Measurements from ENCODE around the gene LCT.
A peak's percentile ranks its signal among the peaks of the same experiment; 100 is the strongest.
"Not testable (repeated sequence)": the region's sequence is repeated elsewhere in the genome, so short reads cannot be mapped to it uniquely, and the experiment has no call there.

The LCT gene

GRCh38 chr2:135831180-135831812, 5.7 kb downstream of the LCT start:
- DNase-seq, result no peak

- DNase-seq, result peak; percentile 91
These were observed 7.4 kb downstream of the LCT start for GRCh38 chr2:135829378-135830135.

- DNase-seq, result no peak
These were observed 10.4 kb downstream of the LCT start for GRCh38 chr2:135826544-135826943.

GRCh38 chr2:135825550-135826176, 11.3 kb downstream of the LCT start:
- DNase-seq, result no peak

GRCh38 chr2:135825131-135825530, 11.9 kb downstream of the LCT start:
- no peak for DNase-seq

- DNase-seq, result no peak
These were observed 14.1 kb downstream of the LCT start for GRCh38 chr2:135822855-135823254.

- no peak for DNase-seq
These were observed 15.8 kb downstream of the LCT start for GRCh38 chr2:135821190-135821589.

GRCh38 chr2:135820003-135820618, 16.9 kb downstream of the LCT start:
- no peak for DNase-seq

GRCh38 chr2:135818937-135819610, 17.9 kb downstream of the LCT start:
- DNase-seq, result peak; percentile 14

GRCh38 chr2:135817951-135818350, 19.0 kb downstream of the LCT start:
- no peak for DNase-seq

- no peak for DNase-seq
These were observed 19.5 kb downstream of the LCT start for GRCh38 chr2:135817466-135817865.

- DNase-seq, result no peak
These were observed 21.7 kb downstream of the LCT start for GRCh38 chr2:135815269-135815668.

- no peak for DNase-seq
These were observed 24.0 kb downstream of the LCT start for GRCh38 chr2:135812907-135813511.

- DNase-seq, result not testable (repeated sequence)
These were observed 29.1 kb downstream of the LCT start for GRCh38 chr2:135807874-135808273.

- DNase-seq, result no peak
These were observed 33.7 kb downstream of the LCT start for GRCh38 chr2:135803278-135803677.

- no peak for DNase-seq
These were observed 34.6 kb downstream of the LCT start for GRCh38 chr2:135802350-135802749.

- no peak for DNase-seq
These were observed 36.2 kb downstream of the LCT start for GRCh38 chr2:135800513-135801460.

- no peak for DNase-seq
These were observed 37.2 kb downstream of the LCT start for GRCh38 chr2:135799738-135800137.

GRCh38 chr2:135798762-135799161, 38.2 kb downstream of the LCT start:
- no peak for DNase-seq

- no peak for DNase-seq
These were observed 38.7 kb downstream of the LCT start for GRCh38 chr2:135798275-135798705.

GRCh38 chr2:135797497-135798274, 39.3 kb downstream of the LCT start:
- peak; percentile 80 for DNase-seq

Measured in NCI-H146 (cell line).